Liver (tissue), 9 donors: ENCODE data around the gene HOXA3. TPM values are rescaled to one million over a fixed set of nuclear protein-coding genes. Genes with fewer than 3 reads are reported as not detected.

Source experiments
- DNase-seq: peaks from one replicate; pipeline ENCODE4 v3.0.0-alpha.2; 2017; ENCODE audit warnings: low spot score
- H3K27ac ChIP-seq, 2 donors: one replicate each; pipeline ENCODE4 v1.7.0; 2013; ENCODE audit warnings: inconsistent platforms in 2 of 2, low read length in 2 of 2, control low read depth in 1 of 2, low read depth in 1 of 2, mild to moderate bottlenecking in 1 of 2
- H3K27me3 ChIP-seq, 4 donors: one replicate each; pipeline versions ENCODE4 v1.6.1 to v1.7.0; 2013; ENCODE audit warnings: low read length in 3 of 4, inconsistent platforms in 1 of 4, mild to moderate bottlenecking in 1 of 4, moderate library complexity in 1 of 4; ENCODE audit not compliant: control insufficient read depth in 4 of 4, insufficient read depth in 4 of 4
- H3K36me3 ChIP-seq, 4 donors: one replicate each; pipeline versions ENCODE4 v1.6.1 to v1.7.0; 2013; ENCODE audit warnings: low read length in 3 of 4, mild to moderate bottlenecking in 3 of 4, low read depth in 1 of 4, moderate library complexity in 1 of 4; ENCODE audit not compliant: control insufficient read depth in 4 of 4, insufficient read depth in 3 of 4
- H3K4me1 ChIP-seq, 4 donors: one replicate each; pipeline versions ENCODE4 v1.6.1 to v1.7.0; 2013; ENCODE audit warnings: low read length in 3 of 4, mild to moderate bottlenecking in 3 of 4, moderate library complexity in 1 of 4; ENCODE audit not compliant: control insufficient read depth in 4 of 4, insufficient read depth in 4 of 4
- H3K4me3 ChIP-seq, 3 donors: one replicate each; pipeline versions ENCODE4 v1.6.1 to v1.7.0; 2013; ENCODE audit warnings: low read length in 3 of 3, control low read depth in 1 of 3, low read depth in 1 of 3, mild to moderate bottlenecking in 1 of 3
- H3K9ac ChIP-seq, 2 donors: one replicate each; pipeline ENCODE4 v1.7.0; 2013; ENCODE audit warnings: low read length in 2 of 2, mild to moderate bottlenecking in 2 of 2, moderate library complexity in 2 of 2, control low read depth in 1 of 2, low read depth in 1 of 2
- H3K9me3 ChIP-seq, 4 donors: one replicate each; pipeline versions ENCODE4 v1.6.1 to v1.7.0; 2013; ENCODE audit warnings: low read length in 3 of 4; ENCODE audit not compliant: control insufficient read depth in 4 of 4
- EGR1 ChIP-seq, 2 donors: IDR thresholded peaks; 2 replicates each; pipeline ENCODE4 v1.6.1; 2016 to 2018; ENCODE audit warnings: antibody characterized with exemption in 2 of 2, low read depth in 2 of 2
- FOXA1 ChIP-seq: IDR thresholded peaks from 2 replicates; pipeline ENCODE4 v1.6.1; 2016; ENCODE audit warnings: antibody characterized with exemption
- FOXA2 ChIP-seq: IDR thresholded peaks from 2 replicates; pipeline ENCODE4 v1.6.1; 2016; ENCODE audit warnings: antibody characterized with exemption
- GABPA ChIP-seq, 2 donors: IDR thresholded peaks in 1 of 2; conservative IDR thresholded peaks in 1 of 2; 2 replicates each; pipeline ENCODE4 v1.6.1; 2016; ENCODE audit warnings: antibody characterized with exemption in 2 of 2, mild to moderate bottlenecking in 1 of 2, moderate library complexity in 1 of 2
- HNF4A ChIP-seq, 2 donors: conservative IDR thresholded peaks; 2 replicates each; pipeline ENCODE4 v1.6.1; 2016; ENCODE audit warnings: antibody characterized with exemption in 2 of 2, mild to moderate bottlenecking in 2 of 2
- HNF4G ChIP-seq: IDR thresholded peaks from 2 replicates; pipeline ENCODE4 v1.6.1; 2016; ENCODE audit warnings: antibody characterized with exemption
- JUND ChIP-seq, 2 donors: IDR thresholded peaks; 2 replicates each; pipeline ENCODE4 v1.6.1; 2016; ENCODE audit warnings: antibody characterized with exemption in 2 of 2
- MAX ChIP-seq: IDR thresholded peaks from 2 replicates; pipeline ENCODE4 v1.6.1; 2016; ENCODE audit warnings: antibody characterized with exemption
- NR2F2 ChIP-seq: IDR thresholded peaks from 2 replicates; pipeline ENCODE4 v1.6.1; 2016; ENCODE audit warnings: antibody characterized with exemption
- RAD21 ChIP-seq, 2 donors: IDR thresholded peaks; 2 replicates each; pipeline ENCODE4 v1.6.1; 2016; ENCODE audit warnings: antibody characterized with exemption in 2 of 2, mild to moderate bottlenecking in 2 of 2
- REST ChIP-seq: IDR thresholded peaks from 2 replicates; pipeline ENCODE4 v1.6.1; 2016; ENCODE audit warnings: antibody characterized with exemption, mild to moderate bottlenecking
- RXRA ChIP-seq, 2 donors: IDR thresholded peaks; 2 replicates each; pipeline ENCODE4 v1.6.1; 2017 to 2018; ENCODE audit warnings: antibody characterized with exemption in 2 of 2, mild to moderate bottlenecking in 1 of 2
- SP1 ChIP-seq: IDR thresholded peaks from 2 replicates; pipeline ENCODE4 v1.6.1; 2018; ENCODE audit warnings: antibody characterized with exemption, mild to moderate bottlenecking
- TAF1 ChIP-seq: conservative IDR thresholded peaks from 2 replicates; pipeline ENCODE4 v1.6.1; 2016; ENCODE audit warnings: antibody characterized with exemption, mild to moderate bottlenecking
- YY1 ChIP-seq: IDR thresholded peaks from 2 replicates; pipeline ENCODE4 v1.6.1; 2016; ENCODE audit warnings: antibody characterized with exemption, mild to moderate bottlenecking
- ZBTB33 ChIP-seq: IDR thresholded peaks from 2 replicates; pipeline ENCODE4 v1.6.1; 2016; ENCODE audit warnings: antibody characterized with exemption
- WGBS: extraction: QIAGEN DNeasy Blood & Tissue Kit; methylation state at CpG from one replicate; pipeline ENCODE4 v1.1.7; 2013; 5-methylcytosine and 5-hydroxymethylcytosine counted together
- polyA plus RNA-seq, 2 donors: library from polyadenylated mRNA; stranded (reverse) in 1 of 2; unstranded in 1 of 2; fragments of 200-250 nt in 1 of 2; fragments of >200 nt in 1 of 2; fragmentation: Nextera tagmentation in 1 of 2; extraction: Ambion mirVana in 1 of 2; gene quantifications; one replicate each; pipeline versions ENCODE4 v1.2.1 to v1.2.3, GENCODE V29; 2013 to 2015
- total RNA-seq, 2 donors: library from RNA; depleted of rRNA; stranded (reverse); fragments of >200 nt; gene quantifications; one replicate each; pipeline ENCODE4 v1.2.3, GENCODE V29; 2014
- TF ChIP-seq, protein P1 (sequence below): fragments of 150-350 bp; IDR thresholded peaks from 2 replicates; pipeline ENCODE4 v1.5.1; 2017; ENCODE audit warnings: improper control_type of control experiment, low read depth, low read length; ENCODE audit not compliant: missing input control
- donor health status: healthy.
- donor health status: healthy.
- donor health status: healthy.
- donor health status: healthy.
- donor health status: healthy.

The HOXA3 gene
- total and polyA plus RNA-seq, 4 donors: 0.11 to 0.28 (median 0.20) TPM

DNA sequence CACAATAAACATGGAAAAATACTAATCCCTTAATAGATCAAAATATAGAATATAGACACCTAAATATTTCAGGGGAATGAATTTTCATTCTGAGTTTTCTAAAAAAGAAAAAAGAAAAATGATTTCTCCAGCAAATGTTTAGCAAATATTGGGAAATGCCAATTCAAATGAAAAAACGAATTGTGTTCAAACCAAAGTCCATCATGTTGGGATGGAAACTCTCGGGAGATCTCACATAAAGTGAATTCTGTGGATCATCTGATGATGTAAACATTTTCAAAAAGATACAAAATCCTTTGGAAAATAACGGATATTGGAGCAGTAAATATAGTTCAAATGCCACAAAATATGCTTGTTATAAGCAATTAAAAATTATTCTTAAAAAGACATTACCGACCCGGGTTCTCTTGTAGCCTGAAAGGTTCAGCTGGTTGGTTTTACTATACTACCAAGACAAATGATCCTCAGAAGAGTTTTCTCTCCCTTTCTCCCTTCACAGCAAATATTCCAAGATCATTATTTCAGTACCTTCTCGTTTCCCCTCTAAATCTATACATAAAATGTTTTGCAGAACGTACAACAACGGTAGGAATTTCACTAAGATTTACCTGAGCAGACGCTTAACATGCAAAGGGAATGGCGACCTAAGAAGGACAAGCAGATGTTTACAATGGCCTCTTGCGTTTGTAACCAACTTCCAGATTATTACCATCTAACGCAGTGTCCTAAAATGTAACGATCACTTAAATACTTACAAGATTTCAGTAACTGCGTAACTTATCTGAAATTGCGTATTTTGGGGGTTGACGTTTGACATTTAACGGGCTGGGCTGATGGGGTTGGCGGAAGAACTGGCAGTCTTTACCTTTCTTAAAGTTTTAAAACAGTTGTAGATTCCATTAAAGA, 45.0 kb upstream of the HOXA3 start:
- WGBS: 17% methylated on average over 18 of the region's 18 CpGs
- peaks cover 9 to 54% (median 27%) of the 10 kb centered on the region in 4 donors for H3K27me3 ChIP-seq
- no peak overlapping the region for H3K9ac ChIP-seq
- no peaks in the 10 kb centered on the region for H3K36me3 ChIP-seq
- TF ChIP-seq FOXA2: no peak
- peak in 1 of 2 donors; percentile 13 for TF ChIP-seq HNF4A (conservative IDR thresholded peaks at IDR 0.05)
- TF ChIP-seq HNF4G: no peak
- TF ChIP-seq FOXA1: no peak
- peaks cover 0 to 4% (median under 1%) of the 10 kb centered on the region in 4 donors for H3K9me3 ChIP-seq
- H3K27ac ChIP-seq: no peak overlapping the region
- no peak overlapping the region for H3K4me3 ChIP-seq
- DNase-seq: no peak
- H3K4me1 ChIP-seq: peaks cover 22 to 41% (median 30%) of the 10 kb centered on the region in 4 donors

DNA sequence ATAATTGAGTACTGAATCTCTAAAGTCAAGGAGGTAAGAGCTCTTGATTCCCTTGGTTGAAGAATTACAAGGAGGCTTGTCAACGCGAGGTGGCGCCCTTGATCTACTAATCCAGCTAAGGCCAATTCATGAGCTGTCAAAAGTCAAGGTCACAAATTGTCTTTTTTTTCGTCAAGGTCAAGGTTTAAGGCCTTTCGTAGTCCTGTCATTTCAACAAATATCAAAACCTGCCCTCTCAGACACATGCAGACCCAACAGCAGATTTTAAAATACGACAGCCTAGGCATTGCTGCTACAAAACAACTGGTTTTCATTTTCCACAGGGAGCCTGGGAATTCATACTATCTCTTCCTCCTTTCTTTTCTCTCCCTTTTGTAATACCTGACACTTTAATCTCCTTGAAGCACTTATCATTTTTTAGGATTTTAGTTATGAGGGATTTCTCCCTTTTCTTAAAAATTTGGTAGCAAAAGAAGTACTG, 43.9 kb upstream of the HOXA3 start:
- peaks cover 22 to 38% (median 30%) of the 10 kb centered on the region in 4 donors for H3K4me1 ChIP-seq
- H3K9ac ChIP-seq: no peak overlapping the region
- H3K27ac ChIP-seq: no peak overlapping the region
- H3K4me3 ChIP-seq: no peak overlapping the region
- H3K9me3 ChIP-seq: peaks cover 0 to 10% (median under 1%) of the 10 kb centered on the region in 4 donors
- H3K36me3 ChIP-seq: no peaks in the 10 kb centered on the region
- TF ChIP-seq FOXA2 (no peak), ZBTB33 (no peak), EGR1 (IDR thresholded peaks at IDR 0.05; ENCODE audit: low read depth in 2 of 2) (no peak), NR2F2 (peak; percentile 24), FOXA1 (no peak), REST (no peak), MAX (no peak), YY1 (no peak), GABPA (IDR thresholded peaks at IDR 0.05 in 1 of 2, conservative IDR thresholded peaks at IDR 0.05 in 1 of 2) (no peak), SP1 (no peak), HNF4G (no peak), HNF4A (conservative IDR thresholded peaks at IDR 0.05) (peak; percentile 7 to 37), RAD21 (IDR thresholded peaks at IDR 0.05) (peak; percentile 93 to 96), RXRA (IDR thresholded peaks at IDR 0.05) (no peak), TAF1 (no peak), JUND (IDR thresholded peaks at IDR 0.05) (no peak)
- TF ChIP-seq, protein P1, sequence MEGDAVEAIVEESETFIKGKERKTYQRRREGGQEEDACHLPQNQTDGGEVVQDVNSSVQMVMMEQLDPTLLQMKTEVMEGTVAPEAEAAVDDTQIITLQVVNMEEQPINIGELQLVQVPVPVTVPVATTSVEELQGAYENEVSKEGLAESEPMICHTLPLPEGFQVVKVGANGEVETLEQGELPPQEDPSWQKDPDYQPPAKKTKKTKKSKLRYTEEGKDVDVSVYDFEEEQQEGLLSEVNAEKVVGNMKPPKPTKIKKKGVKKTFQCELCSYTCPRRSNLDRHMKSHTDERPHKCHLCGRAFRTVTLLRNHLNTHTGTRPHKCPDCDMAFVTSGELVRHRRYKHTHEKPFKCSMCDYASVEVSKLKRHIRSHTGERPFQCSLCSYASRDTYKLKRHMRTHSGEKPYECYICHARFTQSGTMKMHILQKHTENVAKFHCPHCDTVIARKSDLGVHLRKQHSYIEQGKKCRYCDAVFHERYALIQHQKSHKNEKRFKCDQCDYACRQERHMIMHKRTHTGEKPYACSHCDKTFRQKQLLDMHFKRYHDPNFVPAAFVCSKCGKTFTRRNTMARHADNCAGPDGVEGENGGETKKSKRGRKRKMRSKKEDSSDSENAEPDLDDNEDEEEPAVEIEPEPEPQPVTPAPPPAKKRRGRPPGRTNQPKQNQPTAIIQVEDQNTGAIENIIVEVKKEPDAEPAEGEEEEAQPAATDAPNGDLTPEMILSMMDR: peak; percentile 71
- 3% methylated on average over 6 of the region's 6 CpGs for WGBS
- peak; percentile 81 for DNase-seq
- peaks cover 9 to 52% (median 27%) of the 10 kb centered on the region in 4 donors for H3K27me3 ChIP-seq
